Forelimb muscle (tissue), 1 donor: ENCODE results near the gene DLX5. TPM values are rescaled to one million over a fixed set of nuclear protein-coding genes. Genes with fewer than 3 reads are reported as not detected.

Source experiments
- DNase-seq: peaks from one replicate; pipeline ENCODE4 v3.0.0-alpha.2; 2013; ENCODE audit warnings: low read depth
- polyA plus RNA-seq: library from polyadenylated mRNA; unstranded; fragments of 120-200 nt; gene quantifications from one replicate; pipeline ENCODE4 v1.2.1, GENCODE V29; 2013; ENCODE audit not compliant: insufficient read length

Gene DLX5
- polyA plus RNA-seq, 1 donor, result 0.22 TPM

DNA sequence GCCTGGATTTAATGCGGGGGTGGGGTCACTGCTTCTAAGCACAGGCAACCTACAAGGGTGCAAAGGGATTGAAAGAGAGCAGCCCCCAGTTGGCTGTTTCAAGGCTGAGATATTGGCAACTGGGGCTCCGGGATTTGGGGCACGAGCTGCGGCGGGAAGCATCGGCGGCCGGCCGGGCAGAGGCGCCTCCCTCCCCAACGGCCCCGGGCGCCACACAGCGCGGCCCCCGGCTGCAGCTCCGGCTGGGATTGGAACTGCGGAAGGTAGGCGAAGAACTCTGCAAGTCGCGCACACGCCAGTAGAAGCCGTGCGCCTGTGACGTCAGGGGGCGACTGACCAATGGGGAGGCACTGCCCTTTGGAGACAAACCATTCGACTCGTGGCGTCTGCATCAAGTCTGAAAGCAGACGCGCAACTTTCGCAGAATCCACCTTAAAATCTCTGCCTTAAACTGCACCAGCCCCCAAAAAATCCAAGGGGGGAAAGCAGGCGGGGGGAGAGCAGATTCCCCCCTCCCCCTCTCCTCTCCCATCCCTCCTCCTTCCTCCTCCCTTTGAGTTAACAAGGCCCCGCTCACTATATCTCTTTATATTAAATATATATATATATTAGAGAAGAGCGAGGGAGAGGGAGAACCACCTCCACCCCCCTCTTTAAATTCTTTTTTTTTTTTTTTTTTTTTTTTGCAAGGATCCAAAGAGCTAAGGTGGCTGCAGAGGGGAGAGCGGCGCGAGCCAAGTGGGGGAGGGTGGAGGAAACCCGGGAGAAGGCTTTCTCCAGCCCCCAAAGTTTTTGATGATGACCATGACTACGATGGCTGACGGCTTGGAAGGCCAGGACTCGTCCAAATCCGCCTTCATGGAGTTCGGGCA, 19.2 kb downstream of the DLX5 start, which contains the start of gene DLX6:
DLX6 (plus strand) TSS at position 371 of the 872 bp plus-strand sequence; CDS start at position 796, 425 bp downstream.
- DNase-seq, result no peak

DNA sequence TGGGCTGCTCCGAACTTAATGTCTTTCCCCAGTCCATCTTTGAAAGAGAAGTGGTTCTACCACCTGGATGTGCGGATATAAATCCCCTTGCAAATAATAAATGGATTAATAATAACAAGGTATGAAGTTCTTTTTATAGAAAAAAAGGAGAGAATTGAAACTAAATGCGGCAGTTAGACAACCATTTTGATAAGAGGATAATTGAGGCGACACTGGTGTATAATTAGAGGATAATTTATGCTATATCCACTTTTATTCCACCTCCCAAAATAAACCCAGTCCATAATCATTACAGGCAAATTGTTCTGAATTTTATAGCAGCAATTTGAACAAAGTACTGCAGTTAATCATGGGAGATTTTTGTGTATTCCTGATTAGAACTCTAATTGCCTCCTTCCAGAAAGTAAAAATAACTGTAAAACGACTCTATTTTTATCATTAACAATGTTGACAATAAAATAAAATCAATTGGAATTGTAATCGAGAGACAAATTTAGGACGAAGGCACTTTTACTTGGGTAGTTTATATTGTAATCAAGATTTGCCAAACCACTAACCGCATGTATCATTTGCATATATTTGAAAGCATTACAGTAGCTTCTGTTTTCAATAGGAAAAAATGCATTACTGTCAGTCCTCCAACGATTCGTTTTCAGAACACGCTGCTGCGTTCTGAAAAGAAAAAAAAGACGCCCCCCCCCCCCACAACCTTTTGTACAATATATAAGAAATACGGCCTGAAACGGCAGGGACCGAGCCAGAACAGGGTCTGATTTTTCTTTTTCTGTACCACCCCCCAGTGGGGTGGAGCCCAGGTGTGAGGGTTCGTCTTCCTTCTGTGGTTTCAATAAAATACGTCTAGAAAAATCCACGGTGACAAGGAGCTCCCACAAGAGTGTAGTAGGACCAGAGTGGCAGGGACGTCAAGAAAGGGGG, 20.1 kb downstream of the DLX5 start:
- no peak for DNase-seq

DNA sequence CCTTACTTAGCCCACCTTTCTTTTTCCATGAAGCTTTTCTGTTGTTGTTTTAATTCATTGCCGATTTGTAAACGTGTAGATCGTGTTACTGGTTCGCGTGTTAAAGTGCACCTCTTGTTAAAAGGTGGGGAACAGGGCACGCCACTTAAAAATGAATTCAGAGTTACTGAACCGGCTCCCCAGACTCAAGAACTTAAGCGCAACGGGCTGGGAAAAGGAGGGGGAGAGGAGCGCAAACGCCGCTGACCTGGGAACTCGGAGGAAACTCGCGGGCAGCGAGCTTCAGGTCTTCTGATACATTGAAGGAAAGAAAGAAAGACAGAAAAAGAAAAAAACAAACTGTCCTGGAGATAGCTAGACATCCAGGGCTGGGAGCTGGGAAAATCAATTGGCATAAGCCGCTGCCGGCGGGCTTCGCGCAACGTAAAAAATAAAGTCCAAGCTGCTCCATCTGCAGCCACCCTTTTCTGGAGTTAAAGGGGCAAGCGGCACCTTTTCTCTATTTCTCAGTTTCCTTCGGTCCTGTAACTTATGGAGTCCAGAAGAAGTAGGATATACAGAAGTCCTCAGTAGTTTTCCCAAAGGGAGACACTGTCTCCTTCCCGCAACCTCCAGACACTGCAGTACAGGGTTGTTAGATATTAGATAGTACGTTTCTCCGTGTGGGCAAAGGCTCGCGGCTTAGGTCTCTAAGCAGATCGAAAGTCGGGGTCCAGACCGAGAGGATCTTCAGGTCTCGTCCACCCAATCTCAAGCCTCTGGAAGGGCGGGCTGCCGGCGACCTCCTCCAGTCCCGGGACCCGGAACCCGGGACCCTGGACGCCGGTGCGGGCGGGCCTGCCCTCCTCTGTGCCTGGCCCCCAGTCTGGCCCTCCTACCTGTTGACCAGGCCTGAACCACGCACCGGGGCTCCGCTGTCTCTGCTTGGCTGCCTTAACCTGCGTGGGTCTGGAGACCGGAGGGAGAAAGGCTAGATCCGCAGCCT, 21.1 kb downstream of the DLX5 start:
- DNase-seq, result no peak

DNA sequence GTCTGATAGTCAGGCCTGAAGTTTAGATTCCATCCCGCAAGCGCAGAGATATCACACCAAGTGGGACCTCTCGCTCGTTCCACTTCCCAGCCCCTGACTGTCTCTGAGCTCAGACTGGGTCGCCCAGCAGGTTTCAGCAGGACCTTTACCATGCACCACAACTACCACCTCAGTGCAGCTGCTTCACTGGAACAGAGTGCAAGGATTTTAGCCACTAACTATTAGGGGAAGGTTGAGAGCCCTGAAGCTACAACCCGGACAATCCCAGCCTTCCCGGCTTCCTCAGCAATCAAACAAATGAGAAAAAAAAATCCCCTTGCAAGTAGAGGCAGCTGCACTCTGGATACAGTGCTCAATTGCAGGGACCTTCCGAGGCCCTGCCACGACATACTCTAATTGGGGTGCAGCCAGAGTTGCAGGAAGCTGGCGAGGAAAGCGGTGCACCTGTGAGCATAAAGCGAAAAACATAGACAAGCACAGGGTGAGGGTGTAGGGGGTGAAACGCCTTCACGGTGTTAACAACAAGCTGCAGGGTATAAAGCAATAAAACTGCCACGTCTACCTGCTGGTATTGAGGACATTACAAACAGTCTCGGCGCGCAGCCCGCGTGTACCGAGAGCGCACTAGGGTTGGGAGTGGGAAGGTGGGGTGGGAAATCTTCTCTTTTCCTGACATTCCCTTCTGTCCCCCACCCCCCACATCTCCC, 21.9 kb downstream of the DLX5 start:
- no peak for DNase-seq

DNA sequence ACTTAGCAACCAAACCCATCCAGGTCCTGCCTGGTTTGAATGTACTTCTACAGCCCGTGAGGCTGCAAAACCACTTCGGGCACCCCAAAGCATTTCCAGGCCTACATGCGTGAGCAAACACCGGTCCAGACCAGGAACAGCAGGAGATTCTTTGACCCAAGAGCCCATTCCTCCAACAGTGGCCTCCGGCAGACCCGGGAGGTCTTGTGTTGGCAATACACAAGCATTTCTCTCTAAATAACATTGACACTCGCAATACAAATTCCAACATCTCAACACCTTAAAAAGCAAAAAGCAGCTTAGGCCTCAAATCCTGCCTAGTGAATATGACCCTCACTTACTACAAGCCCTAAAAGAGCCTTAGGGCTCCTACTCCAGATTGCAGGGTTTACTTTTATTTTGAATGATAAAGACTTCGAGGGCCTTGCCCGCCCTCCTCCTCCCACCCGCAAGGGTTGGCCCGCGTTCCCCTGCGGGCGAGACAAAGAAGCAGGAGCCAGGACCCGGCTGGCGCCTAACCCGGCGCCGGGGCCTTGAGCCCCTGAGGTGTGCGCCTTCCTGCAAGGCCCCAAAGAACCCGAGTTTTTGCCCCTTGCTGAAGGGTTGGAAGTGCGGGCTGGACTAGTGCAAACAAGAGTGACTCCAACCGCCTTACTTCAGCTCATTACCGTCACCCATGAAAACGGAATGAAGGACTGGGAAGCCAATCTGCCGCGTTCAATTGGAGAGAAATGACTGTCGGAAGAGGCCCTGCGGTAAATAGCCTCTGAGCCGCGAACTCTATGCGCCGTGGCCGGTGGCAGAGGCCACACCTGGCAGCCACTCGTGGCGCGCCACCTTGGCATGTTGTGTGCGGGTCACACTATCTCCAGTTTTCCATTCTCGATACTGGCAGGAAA, 22.7 kb downstream of the DLX5 start:
- DNase-seq, result no peak

DNA sequence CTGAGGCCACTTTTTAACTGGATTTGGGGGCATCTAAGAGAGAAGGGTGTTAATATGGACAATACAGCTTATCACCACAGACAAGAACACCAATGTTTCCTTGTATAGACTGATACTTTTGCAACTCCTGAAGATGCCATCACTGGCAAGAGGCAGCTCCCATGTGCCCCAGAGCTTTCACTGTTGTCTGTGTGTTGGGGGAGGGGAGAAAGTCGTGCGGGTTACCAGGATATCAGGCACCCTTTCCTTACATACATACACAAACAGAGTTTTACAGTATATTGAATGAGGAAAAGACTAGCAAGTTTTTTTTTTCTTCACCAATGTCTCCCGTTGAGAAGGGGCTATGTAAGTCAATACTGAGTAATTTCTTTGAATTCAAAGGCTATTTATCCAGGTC, 23.4 kb downstream of the DLX5 start:
- no peak for DNase-seq

DNA sequence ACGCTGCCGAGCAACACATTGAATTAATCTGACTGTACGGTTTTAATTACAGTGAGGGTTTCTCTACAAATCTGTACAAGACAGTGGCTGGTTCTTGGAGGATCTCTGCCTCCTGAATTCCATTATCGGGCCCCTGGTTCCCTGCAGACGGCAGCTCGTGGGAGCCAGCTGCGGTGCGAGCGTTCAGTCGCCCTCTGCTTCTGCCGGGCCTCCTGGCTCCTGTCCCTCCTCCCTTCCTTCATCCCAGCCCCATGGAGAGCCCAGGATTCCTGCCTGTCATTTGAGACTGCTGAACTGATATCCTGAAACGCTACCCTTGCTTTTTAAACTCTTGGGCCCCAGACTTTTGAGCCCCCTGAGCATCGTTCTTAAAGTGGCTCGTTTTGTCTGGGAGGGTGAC, 25.9 kb downstream of the DLX5 start:
- DNase-seq, result no peak

DNA sequence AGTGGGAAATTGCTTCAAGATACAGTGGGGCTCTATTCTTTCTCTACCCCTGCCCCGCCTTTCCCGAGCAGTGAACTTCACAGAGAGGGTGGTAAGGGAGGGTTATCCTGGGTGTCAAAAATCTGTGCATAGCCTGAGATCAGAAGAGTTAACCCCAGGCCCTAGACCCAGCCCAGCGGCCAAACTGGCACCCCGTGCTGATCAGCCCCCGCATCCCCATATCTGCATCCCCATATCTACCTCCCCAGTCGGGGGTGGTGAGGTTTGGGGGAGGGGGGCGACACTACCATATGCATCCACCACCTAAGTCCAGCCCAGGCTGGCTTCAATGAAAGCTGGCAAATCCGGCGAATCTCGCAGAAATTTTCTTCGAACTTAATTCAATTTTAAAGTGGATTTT, 26.3 kb downstream of the DLX5 start:
- no peak for DNase-seq

DNA sequence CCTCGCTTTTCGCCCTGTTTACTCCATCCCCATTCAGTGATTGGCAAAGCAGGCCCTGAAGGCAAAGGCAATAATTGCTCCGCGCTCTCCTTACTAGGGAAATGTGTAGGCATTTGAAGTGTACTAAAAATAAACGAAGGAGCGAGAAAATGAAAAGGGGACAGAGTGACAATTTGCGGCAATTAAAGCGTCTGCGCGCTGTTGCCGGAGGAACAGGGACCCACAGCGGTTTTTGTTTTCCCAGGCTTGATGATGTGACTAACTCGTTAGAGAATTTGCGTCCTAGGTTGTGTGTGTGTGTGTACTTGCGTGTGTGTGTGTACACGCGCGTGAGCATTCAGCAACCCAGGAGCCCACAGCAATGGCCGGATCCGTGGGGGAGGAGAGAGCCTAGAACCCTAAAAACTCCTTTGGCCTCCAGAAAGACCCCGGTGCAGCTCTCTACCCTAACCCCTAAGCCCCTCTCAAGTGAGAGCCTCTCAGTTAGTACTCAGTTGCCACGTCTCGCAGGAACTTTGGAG, 27.1 kb downstream of the DLX5 start:
- no peak for DNase-seq

DNA sequence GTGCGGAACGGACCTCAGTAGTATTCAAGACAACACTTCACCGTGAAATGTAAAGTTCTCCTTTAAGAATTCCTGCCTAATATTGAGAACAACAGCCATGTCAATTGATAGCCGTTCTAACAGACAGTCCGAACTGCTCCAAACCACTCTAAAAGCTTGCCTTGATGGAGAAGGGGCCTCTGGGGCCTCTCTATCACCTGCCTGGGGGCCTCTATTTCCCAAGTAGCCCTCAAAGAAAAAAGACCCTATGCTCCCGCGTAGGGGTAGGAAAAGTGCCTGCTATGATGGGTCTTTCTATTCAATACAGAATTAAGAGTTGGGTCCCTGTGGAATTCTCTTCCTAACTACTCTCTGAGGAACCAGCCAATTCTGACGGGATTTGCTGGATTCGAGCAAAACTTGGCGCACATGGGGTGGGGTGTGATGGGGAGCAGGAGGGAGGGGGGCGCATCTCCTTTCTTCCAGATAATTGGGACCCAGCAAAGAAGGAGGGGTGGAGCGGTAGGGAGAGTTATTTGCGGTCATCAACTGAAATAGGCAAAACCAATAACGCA, 27.6 kb downstream of the DLX5 start:
- no peak for DNase-seq

DNA sequence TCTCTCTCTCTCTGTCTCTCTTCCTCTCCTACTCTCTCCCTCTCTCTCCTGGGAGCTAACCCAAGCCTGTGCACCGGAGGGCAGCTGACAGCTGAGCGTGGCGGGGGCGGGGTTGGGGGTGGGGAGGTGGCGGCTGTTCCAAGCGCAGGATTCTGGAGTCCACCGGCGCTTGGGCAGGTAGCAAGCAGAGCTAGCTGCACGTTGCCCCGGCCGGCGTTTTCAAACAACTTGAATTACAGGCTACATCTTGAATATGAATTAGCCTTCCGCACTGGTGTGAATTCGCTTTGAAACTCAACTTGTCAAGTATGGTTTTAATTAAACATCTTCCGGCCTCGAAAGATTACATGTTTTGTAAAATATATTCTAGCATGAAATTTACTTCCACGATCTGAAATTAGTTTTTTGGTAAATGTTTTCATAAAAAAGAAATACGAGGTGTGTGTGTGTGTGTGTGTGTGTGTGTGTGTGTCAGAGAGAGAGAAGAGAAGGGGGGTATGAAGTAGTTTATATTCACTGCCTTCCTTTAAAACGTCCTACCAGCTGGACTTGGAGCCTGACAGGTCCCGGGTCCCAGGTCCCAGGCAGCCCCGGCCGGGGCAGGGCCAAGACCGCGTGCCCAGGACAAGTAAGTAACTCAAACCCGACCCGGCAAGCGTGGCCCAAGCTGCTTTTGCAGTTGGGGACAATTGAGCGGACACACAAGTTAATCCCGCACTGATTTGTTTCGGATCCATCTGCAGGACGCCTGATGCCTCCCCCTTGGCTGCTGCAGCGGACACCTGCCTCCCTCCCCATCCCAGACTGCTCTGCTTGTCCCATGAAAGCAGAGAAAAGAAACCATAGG, 28.3 kb downstream of the DLX5 start:
- no peak for DNase-seq

DNA sequence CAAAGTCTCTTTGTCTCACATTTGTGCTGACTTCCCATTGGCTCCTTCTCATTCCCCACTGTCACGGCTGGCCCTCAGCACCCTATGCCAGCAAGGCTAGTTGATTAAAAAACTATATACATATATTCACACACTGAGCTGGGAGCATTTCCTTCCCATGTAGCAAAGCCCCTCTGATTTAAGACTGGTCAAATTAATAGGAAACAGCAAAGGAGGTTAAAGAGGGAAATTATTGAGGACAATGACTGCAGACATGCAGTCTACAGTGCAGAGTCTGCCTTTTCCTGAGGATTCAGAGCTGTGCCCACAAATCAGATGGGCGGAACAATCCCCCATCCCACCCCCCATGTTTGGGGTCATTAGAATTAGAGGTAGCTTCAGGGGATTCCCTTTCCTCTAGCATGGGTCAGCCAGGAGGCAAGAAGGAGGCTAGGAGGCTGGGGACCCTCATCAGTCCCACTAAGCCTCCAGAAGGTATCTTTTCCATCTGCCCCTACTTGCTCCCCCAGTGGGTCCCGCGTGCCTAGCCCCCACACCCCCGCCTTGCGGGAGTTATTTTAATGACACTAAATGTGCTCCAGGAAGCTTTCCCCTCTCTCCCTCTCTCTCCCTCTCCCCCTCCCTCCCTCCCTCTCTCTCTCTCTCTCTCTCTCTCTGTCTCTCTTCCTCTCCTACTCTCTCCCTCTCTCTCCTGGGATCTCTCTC, 29.1 kb downstream of the DLX5 start:
- no peak for DNase-seq

DNA sequence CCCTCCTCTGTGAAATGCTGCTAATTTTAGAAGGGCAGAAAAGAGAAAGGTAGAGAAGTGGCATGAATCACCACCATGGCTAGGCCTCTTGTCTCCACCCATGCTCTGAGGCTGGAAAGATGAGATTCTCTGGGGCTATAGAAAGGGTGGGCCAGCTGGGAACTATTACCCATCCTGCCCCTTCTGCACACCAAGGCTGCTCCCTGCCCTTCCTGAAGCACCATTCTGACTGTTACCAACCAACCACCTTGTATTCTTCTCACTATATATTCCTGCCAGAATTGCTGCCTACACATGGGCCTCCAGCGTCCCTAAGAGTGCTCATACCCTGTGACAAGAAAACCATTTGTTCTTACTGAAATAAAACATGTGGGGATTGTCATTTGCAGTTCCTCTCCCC, 30.7 kb downstream of the DLX5 start:
- no peak for DNase-seq

DNA sequence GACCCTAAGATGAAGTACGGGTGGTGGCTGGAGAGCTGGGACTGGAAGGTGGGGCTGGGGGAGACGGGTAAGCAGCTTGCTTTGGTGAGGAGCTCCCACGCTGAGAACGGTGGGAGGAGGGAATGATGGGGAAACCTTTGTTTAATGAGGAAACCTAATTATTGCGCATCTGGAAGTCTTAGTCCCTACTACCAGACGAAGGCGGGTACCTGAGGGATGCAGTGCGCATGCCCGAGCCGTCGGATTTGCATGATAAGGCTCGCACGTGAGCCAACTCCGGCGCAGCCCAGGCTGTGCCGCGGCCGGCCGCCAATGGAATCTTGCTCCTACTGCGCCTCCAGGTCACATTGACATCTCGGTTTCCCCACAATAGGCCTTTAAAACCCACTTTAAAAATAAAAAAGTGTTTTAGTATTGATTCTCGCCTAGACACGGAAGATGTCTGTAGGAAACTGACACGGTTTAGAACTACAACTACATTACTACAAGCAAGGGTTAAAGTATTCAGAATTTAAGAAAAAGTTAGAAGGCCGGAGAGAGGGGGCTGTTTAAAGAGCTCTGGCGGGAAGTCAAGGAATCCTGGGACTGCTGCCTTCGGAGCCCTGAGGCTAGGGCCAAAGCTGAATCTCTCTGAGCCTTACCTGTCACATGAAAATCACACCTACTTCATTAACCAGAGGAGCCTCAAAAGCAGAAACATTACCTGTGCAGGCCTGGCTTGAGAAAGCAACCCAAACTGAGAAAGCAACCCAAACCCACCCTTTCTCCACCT, 31.4 kb downstream of the DLX5 start:
- DNase-seq, result no peak

DNA sequence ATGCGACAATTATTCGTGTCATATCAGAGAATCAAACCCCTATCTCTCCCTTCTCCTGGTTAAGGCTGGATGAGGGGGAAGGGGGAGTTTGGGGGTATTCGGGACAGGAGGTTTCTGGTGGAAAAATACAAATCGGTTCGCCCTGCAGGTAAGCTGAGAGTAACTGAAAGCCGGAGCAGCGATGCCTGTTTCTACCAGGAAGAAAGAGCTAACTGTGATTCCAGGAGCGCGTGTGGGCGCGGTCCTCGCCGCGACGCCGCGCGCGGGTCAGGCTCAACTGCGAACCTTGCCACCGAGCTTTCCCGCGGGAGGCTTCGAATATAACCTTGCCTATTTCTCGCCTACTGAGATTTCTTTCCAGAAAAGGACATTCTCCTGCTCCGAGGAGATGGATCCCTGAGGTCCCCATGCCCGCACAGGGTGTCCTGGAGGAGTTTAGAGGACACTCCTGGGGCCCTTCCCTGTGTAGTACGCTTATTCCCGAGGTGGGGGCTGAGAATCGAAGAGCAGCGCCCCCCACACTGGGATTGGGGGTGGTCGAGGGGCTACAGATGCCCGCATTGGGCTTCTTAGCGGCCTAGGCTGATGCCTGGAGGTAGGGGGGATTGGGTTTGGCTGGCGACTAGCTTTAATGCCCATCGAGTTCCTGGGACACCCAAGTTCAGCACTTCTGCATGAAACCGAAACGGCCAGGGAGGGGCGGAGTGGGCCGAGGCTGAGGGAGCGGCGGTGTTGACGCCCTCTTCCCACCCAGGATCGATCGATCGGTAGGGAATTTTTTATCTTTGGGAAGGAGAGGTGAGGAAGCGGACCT, 32.2 kb downstream of the DLX5 start:
- DNase-seq, result no peak
